ENCODE measurements around the gene GOLGA8Q.
"Not testable (repeated sequence)": the region's sequence is repeated elsewhere in the genome, so short reads cannot be mapped to it uniquely, and the experiment has no call there.

GOLGA8Q gene

DNA sequence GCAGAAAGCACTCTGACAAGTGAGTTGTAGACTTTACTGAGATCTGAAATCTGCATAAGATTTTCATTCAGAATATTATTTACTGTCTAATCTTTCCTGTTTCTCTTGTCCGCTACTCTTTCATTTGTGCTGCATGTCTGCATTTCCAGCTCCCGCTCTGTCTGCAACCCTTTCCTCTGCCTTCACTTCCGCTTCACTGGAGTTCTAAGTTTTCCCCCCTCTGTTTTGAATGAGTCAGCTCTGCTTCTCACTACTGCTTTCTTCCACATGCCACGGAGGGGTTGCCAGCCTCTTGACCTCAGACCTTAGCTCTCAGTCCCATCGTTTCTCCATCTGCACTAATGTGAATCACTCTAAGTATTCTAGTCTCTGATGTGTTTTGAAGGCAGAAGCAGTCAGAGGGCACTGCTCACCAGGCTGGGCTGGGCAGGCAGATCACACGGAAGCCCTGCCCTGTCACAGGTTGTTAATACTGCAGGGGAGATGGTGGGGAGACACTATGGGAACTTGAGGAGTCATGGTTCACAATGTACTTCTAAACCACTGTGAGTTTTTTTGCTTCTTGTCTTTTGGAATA lies 27.6 kb downstream of the GOLGA8Q start:
- H3K9me3 ChIP-seq (ENCODE audit: control insufficient read depth in 5 of 5, low read length in 5 of 5); H3K4me3 ChIP-seq (ENCODE audit: low read depth in 1 of 5, low read length in 5 of 5); H3K36me3 ChIP-seq (ENCODE audit: control insufficient read depth in 5 of 5, insufficient read depth in 5 of 5, low read length in 5 of 5); H3K9ac ChIP-seq (ENCODE audit: low read length in 5 of 5); H3K4me1 ChIP-seq (ENCODE audit: control insufficient read depth in 5 of 5, insufficient read depth in 5 of 5, low read length in 5 of 5); H3K27ac ChIP-seq (ENCODE audit: low read depth, low read length); H3K27me3 ChIP-seq (ENCODE audit: control insufficient read depth in 5 of 5, insufficient read depth in 4 of 5, low read length in 5 of 5): not testable (repeated sequence)

DNA sequence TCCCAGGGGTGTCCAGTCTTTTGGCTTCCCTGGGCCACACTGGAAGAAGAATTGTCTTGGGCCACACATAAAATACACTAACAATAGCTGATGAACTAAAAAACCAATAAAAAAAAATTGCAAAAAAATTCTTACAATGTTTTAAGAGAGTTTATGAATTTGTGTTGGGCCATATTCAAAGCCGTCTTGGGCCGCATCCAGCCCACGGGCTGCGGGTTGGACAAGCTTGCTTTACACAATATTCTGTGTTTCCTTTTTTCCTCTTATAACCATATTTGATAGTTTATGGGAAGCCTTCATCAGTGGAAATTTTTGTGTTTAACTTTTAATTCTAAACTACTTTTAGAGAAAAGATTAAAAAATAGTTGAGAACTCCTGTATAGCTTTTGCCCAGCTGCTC lies 28.9 kb downstream of the GOLGA8Q start:
- H3K9me3 ChIP-seq (ENCODE audit: control insufficient read depth in 5 of 5, low read length in 5 of 5); H3K4me1 ChIP-seq (ENCODE audit: control insufficient read depth in 5 of 5, insufficient read depth in 5 of 5, low read length in 5 of 5); H3K27me3 ChIP-seq (ENCODE audit: control insufficient read depth in 5 of 5, insufficient read depth in 4 of 5, low read length in 5 of 5); H3K4me3 ChIP-seq (ENCODE audit: low read depth in 1 of 5, low read length in 5 of 5); H3K27ac ChIP-seq (ENCODE audit: low read depth, low read length); H3K36me3 ChIP-seq (ENCODE audit: control insufficient read depth in 5 of 5, insufficient read depth in 5 of 5, low read length in 5 of 5); H3K9ac ChIP-seq (ENCODE audit: low read length in 5 of 5): not testable (repeated sequence)

GRCh38 chr15:30598953-30599352 lies 47.1 kb downstream of the GOLGA8Q start:
- not testable (repeated sequence) for H3K4me3 ChIP-seq (ENCODE audit: low read depth in 1 of 5, low read length in 5 of 5)

GRCh38 chr15:30603796-30604195 lies 51.9 kb downstream of the GOLGA8Q start, which contains the start of gene GOLGA8H:
TSS of gene GOLGA8H (plus strand) at chr15:30604028. CDS start at chr15:30604126, 98 bp downstream.
- not testable (repeated sequence) for H3K4me3 ChIP-seq (ENCODE audit: low read depth in 1 of 5, low read length in 5 of 5); H3K4me1 ChIP-seq (ENCODE audit: control insufficient read depth in 5 of 5, insufficient read depth in 5 of 5, low read length in 5 of 5); H3K9ac ChIP-seq (ENCODE audit: low read length in 5 of 5); H3K27me3 ChIP-seq (ENCODE audit: control insufficient read depth in 5 of 5, insufficient read depth in 4 of 5, low read length in 5 of 5); H3K36me3 ChIP-seq (ENCODE audit: control insufficient read depth in 5 of 5, insufficient read depth in 5 of 5, low read length in 5 of 5); H3K9me3 ChIP-seq (ENCODE audit: control insufficient read depth in 5 of 5, low read length in 5 of 5); H3K27ac ChIP-seq (ENCODE audit: low read depth, low read length)

More at GRCh38 chr15:30598953-30599352, 47.1 kb downstream of the GOLGA8Q start:
- not testable (repeated sequence) for H3K4me1 ChIP-seq (ENCODE audit: control insufficient read depth in 5 of 5, insufficient read depth in 5 of 5, low read length in 5 of 5); H3K27me3 ChIP-seq (ENCODE audit: control insufficient read depth in 5 of 5, insufficient read depth in 4 of 5, low read length in 5 of 5); H3K9ac ChIP-seq (ENCODE audit: low read length in 5 of 5); H3K9me3 ChIP-seq (ENCODE audit: control insufficient read depth in 5 of 5, low read length in 5 of 5); H3K27ac ChIP-seq (ENCODE audit: low read depth, low read length); H3K36me3 ChIP-seq (ENCODE audit: control insufficient read depth in 5 of 5, insufficient read depth in 5 of 5, low read length in 5 of 5)
